ENCODE results near the gene NOVA2.

DNA sequence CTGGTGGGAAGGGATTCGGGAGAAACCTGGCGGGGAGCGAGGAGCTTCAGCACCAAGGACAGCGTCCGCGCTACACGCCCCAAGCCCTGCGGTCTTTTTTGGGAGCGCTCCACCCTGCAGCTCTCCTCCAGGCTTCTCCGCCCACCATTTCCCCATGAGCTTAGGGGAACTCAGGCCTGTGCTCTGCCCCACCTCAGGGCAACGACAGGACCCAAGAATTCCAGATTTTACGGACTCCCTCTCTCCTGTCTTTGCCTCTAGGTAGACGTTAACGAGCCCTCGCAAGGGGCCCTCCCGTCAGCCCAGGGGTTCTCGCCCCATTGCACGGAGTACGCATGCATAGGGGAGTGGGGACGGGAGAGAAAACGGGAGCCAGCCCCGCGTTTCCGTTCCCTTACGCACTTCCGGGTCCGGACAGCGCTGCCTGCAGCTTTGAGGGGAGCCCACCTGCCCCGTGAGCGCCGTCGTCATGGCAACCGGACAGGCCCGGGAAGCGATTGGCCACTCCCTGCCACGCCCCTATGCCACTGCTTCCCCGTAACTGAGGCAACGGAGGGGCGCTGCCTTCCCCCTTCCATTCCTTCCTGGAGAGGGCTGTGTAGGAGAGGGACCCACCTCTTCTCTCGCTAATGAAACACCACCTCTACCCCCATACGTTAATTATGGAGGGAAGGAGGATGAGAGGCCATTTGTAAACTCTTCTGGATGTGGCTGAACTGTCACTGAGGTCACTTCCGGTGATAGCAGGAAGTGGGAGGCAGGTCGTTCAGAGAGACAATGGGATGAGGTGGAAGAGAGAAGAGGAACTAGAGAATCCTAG, 20.8 kb downstream of the NOVA2 start:
- no peak for TF ChIP-seq CTCF (conservative IDR thresholded peaks at IDR 0.05; ENCODE audit: low read depth, low read length)
- no peak for TF ChIP-seq EZH2 (IDR thresholded peaks at IDR 0.05; ENCODE audit: low read length, unreplicated experiment)
